H1 (cell line): ENCODE results near the gene CACNA1C. TPM values are rescaled to one million over a fixed set of nuclear protein-coding genes. Genes with fewer than 3 reads are reported as not detected.

Source experiments
- ASH2L ChIP-seq: fragments of 200-600, 300-600 bp; sonication (generic); IDR thresholded peaks from one replicate; pipeline ENCODE4 v1.7.1; 2017; ENCODE audit warnings: low read length
- BRCA1 ChIP-seq: IDR thresholded peaks from 2 replicates; pipeline ENCODE4 v1.6.1; 2012; ENCODE audit warnings: low read depth, low read length, improper control_type of control experiment
- CBX5 ChIP-seq: fragments of 300-800, 300-1000 bp; sonication (generic); IDR thresholded peaks from 2 replicates; pipeline ENCODE4 v1.7.1; 2016; ENCODE audit warnings: antibody characterized with exemption, low read length, low read depth
- CHD7 ChIP-seq: fragments of 300-600 bp; sonication (generic); IDR thresholded peaks from 2 replicates; pipeline ENCODE4 v1.7.1; 2012; ENCODE audit warnings: low read length, moderate library complexity, mild to moderate bottlenecking, inconsistent platforms; ENCODE audit not compliant: insufficient replicate concordance
- HDAC6 ChIP-seq: IDR thresholded peaks from one replicate; pipeline ENCODE4 v1.7.1; 2012; ENCODE audit warnings: low read depth, mild to moderate bottlenecking, inconsistent platforms, low read length, moderate library complexity
- POLR2AphosphoS5 ChIP-seq: IDR thresholded peaks from 2 replicates; pipeline ENCODE4 v1.6.1; 2011; ENCODE audit warnings: low read depth, low read length
- RAD21 ChIP-seq, 2 experiments: IDR thresholded peaks in 1 of 2; conservative IDR thresholded peaks in 1 of 2; 2 replicates each; pipeline ENCODE4 v1.6.1; 2011; ENCODE audit warnings: low read depth in 2 of 2, low read length in 2 of 2, improper control_type of control experiment in 1 of 2, inconsistent platforms in 1 of 2, mild to moderate bottlenecking in 1 of 2, moderate library complexity in 1 of 2
- RFX5 ChIP-seq: IDR thresholded peaks from 2 replicates; pipeline ENCODE4 v1.6.1; 2011; ENCODE audit warnings: low read depth, low read length, improper control_type of control experiment, borderline replicate concordance
- polyA plus RNA-seq, 7 experiments: library from polyadenylated mRNA; depleted of rRNA in 3 of 7; stranded (reverse) in 5 of 7; unstranded in 2 of 7; fragments of >200 nt in 5 of 7; fragments of 200-250 nt in 2 of 7; gene quantifications; 1 replicate in 5 of 7; 2 replicates in 1 of 7; 4 replicates in 1 of 7; pipeline versions ENCODE4 v1.2.1 to v1.2.3, GENCODE V29; 2011 to 2013; ENCODE audit warnings: missing spikeins in 2 of 7, mixed read lengths in 2 of 7
- total RNA-seq: library from RNA; stranded (reverse); fragmentation: NEBNext Ultra II Directional; extraction: Animal tissue kit (Norgen Biotek cat#: 25700); gene quantifications from 2 replicates; pipeline ENCODE4 v1.2.1, GENCODE V29; 2021

The CACNA1C gene
- total and polyA plus RNA-seq, 2 of the 8 experiments (the other 6 are each of a cell fraction or from before 2014, with no cell fraction given) = 1.3 TPM

- no peak for TF ChIP-seq CHD7
- TF ChIP-seq RAD21 (IDR thresholded peaks at IDR 0.05 in 1 of 2, conservative IDR thresholded peaks at IDR 0.05 in 1 of 2; ENCODE audit: low read depth in 2 of 2, low read length in 2 of 2) = no peak
- no peak for TF ChIP-seq BRCA1
- no peak for TF ChIP-seq RFX5
- no peak for TF ChIP-seq ASH2L
- no peak for TF ChIP-seq HDAC6
- no peak for TF ChIP-seq CBX5
- TF ChIP-seq POLR2AphosphoS5 = no peak
Observed at GRCh38 chr12:2646341-2646740, 593.6 kb downstream of the CACNA1C start (continued).
